Panc1 (cell line): ENCODE measurements around the gene HSPA4L.

Experiments
- POLR2AphosphoS5 ChIP-seq: IDR thresholded peaks from 2 replicates; pipeline ENCODE4 v1.6.1; 2012; ENCODE audit warnings: mild to moderate bottlenecking, low read depth, low read length, moderate library complexity
- TF ChIP-seq, protein P1 (sequence below): fragments of 450-650 bp; IDR thresholded peaks from 2 replicates; pipeline ENCODE4 v1.5.1; 2017; ENCODE audit warnings: mild to moderate bottlenecking

DNA sequence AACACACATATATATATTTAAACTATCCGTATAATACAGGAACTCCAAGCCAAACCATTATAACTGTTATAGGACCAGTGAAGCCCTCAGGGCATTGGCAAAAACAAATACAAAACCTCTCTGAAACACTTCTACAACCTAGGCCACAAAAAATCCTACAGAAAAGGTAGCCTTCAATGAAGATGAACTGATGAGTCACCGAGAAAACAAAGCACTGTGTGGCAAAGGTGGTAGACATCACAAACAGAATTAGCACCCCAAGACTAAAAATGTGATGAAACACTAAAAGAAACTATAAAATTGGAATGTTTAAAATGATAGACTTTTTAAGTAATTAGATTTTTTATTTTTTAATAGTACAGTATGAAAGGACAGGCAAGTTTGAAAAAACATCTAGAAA, 5.5 kb upstream of the HSPA4L start:
- TF ChIP-seq, protein P1, sequence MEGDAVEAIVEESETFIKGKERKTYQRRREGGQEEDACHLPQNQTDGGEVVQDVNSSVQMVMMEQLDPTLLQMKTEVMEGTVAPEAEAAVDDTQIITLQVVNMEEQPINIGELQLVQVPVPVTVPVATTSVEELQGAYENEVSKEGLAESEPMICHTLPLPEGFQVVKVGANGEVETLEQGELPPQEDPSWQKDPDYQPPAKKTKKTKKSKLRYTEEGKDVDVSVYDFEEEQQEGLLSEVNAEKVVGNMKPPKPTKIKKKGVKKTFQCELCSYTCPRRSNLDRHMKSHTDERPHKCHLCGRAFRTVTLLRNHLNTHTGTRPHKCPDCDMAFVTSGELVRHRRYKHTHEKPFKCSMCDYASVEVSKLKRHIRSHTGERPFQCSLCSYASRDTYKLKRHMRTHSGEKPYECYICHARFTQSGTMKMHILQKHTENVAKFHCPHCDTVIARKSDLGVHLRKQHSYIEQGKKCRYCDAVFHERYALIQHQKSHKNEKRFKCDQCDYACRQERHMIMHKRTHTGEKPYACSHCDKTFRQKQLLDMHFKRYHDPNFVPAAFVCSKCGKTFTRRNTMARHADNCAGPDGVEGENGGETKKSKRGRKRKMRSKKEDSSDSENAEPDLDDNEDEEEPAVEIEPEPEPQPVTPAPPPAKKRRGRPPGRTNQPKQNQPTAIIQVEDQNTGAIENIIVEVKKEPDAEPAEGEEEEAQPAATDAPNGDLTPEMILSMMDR: no peak
- no peak for TF ChIP-seq POLR2AphosphoS5
